Uterus (tissue), 4 donors: ENCODE data around the gene KRTAP19-5. TPM values are rescaled to one million over a fixed set of nuclear protein-coding genes. Genes with fewer than 3 reads are reported as not detected.

ENCODE experiments used
- DNase-seq, 2 donors: peaks; one replicate each; pipeline ENCODE4 v3.0.0-alpha.2; 2019 to 2020
- H3K27ac ChIP-seq, 2 donors: fragments of 200-600 bp; sonication (generic); 1 replicate in 1 of 2; 2 replicates in 1 of 2; pipeline ENCODE4 v1.5.1; 2016 to 2018
- H3K27me3 ChIP-seq, 2 donors: fragments of 200-600 bp; sonication (generic); one replicate each; pipeline ENCODE4 v1.5.1; 2018 to 2019; ENCODE audit warnings: control low read depth in 1 of 2
- H3K36me3 ChIP-seq, 2 donors: fragments of 200-600 bp; sonication (generic); one replicate each; pipeline ENCODE4 v1.5.1; 2019; ENCODE audit warnings: control low read depth in 1 of 2
- H3K4me1 ChIP-seq, 2 donors: fragments of 200-600 bp; sonication (generic); one replicate each; pipeline ENCODE4 v1.5.1; 2018 to 2019; ENCODE audit warnings: control low read depth in 1 of 2
- H3K4me3 ChIP-seq, 2 donors: fragments of 200-600 bp; sonication (generic); 1 replicate in 1 of 2; 2 replicates in 1 of 2; pipeline ENCODE4 v1.5.1; 2018 to 2019; ENCODE audit warnings: mild to moderate bottlenecking in 1 of 2
- H3K9me3 ChIP-seq, 2 donors: fragments of 200-600 bp; sonication (generic); one replicate each; pipeline ENCODE4 v1.5.1; 2019; ENCODE audit warnings: control low read depth in 1 of 2
- POLR2A ChIP-seq, 2 donors: fragments of 450-650 bp; IDR thresholded peaks; one replicate each; pipeline ENCODE4 v1.6.1; 2016; ENCODE audit warnings: antibody characterized with exemption in 2 of 2, mild to moderate bottlenecking in 1 of 2, moderate library complexity in 1 of 2
- intact Hi-C: fragments of 100-400 bp; cut with DNase I; formaldehyde crosslinking; loops from one replicate; pipeline ENCODE4 v1.15.1; 2023; ENCODE audit warnings: low total_unique reads
- total RNA-seq, 4 donors: library from RNA; depleted of rRNA in 3 of 4; stranded (reverse); fragments of >200 nt in 3 of 4; gene quantifications; one replicate each; pipeline versions ENCODE4 v1.1.0 to v1.2.4, GENCODE V29; 2014 to 2023
- TF ChIP-seq, protein P1 (sequence below), 4 experiments: fragments of 200-600 bp in 2 of 4; fragments of 450-650 bp in 2 of 4; sonication (generic) in 2 of 4; IDR thresholded peaks; one replicate each; pipeline ENCODE4 v1.5.1; 2016 to 2019; ENCODE audit warnings: antibody characterized with exemption in 4 of 4, mild to moderate bottlenecking in 2 of 4, moderate library complexity in 1 of 4
- donor health status: DM: yes; HTN: yes; CAD: no.

KRTAP19-5 gene
- total RNA-seq, 4 donors from 2014 or later, result not detected

- no peak for DNase-seq
- intact Hi-C loops, result no loop called here
- TF ChIP-seq, protein P1, sequence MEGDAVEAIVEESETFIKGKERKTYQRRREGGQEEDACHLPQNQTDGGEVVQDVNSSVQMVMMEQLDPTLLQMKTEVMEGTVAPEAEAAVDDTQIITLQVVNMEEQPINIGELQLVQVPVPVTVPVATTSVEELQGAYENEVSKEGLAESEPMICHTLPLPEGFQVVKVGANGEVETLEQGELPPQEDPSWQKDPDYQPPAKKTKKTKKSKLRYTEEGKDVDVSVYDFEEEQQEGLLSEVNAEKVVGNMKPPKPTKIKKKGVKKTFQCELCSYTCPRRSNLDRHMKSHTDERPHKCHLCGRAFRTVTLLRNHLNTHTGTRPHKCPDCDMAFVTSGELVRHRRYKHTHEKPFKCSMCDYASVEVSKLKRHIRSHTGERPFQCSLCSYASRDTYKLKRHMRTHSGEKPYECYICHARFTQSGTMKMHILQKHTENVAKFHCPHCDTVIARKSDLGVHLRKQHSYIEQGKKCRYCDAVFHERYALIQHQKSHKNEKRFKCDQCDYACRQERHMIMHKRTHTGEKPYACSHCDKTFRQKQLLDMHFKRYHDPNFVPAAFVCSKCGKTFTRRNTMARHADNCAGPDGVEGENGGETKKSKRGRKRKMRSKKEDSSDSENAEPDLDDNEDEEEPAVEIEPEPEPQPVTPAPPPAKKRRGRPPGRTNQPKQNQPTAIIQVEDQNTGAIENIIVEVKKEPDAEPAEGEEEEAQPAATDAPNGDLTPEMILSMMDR (IDR thresholded peaks at IDR 0.05), result no peak
- TF ChIP-seq POLR2A (IDR thresholded peaks at IDR 0.05), result no peak
- no peaks in the 10 kb centered on the region for H3K4me1 ChIP-seq
- H3K9me3 ChIP-seq, result no peaks in the 10 kb centered on the region
- no peak within 1 kb of the TSS for H3K4me3 ChIP-seq
- H3K27ac ChIP-seq, result no peak within 1 kb of the TSS
- no peaks in the 10 kb centered on the region for H3K27me3 ChIP-seq
- no peaks in the 10 kb centered on the region for H3K36me3 ChIP-seq
Measured at GRCh38 chr21:30497065-30497464, 4.9 kb downstream of the KRTAP19-5 start, which contains the start of gene KRTAP19-4. Gene KRTAP19-4 (minus strand): TSS chr21:30497165. CDS start chr21:30497110, 55 bp downstream.

- Histone ChIP-seq H3K27ac (no peak within 1 kb of the TSS), H3K27me3 (no peaks in the 10 kb centered on the region), H3K4me3 (no peak within 1 kb of the TSS), H3K36me3 (peaks cover 0 to 2% of the 10 kb centered on the region in 2 donors), H3K4me1 (no peaks in the 10 kb centered on the region), H3K9me3 (no peaks in the 10 kb centered on the region)
- no peak for TF ChIP-seq POLR2A (IDR thresholded peaks at IDR 0.05)
- TF ChIP-seq, protein P1 (IDR thresholded peaks at IDR 0.05), result no peak
- DNase-seq, result no peak
- intact Hi-C loops, result no loop called here
Measured at GRCh38 chr21:30491963-30492428, 9.9 kb downstream of the KRTAP19-5 start, which contains the start of gene KRTAP19-3. Gene KRTAP19-3 (minus strand): TSS chr21:30492013. CDS start chr21:30491957, 56 bp downstream.

DNA sequence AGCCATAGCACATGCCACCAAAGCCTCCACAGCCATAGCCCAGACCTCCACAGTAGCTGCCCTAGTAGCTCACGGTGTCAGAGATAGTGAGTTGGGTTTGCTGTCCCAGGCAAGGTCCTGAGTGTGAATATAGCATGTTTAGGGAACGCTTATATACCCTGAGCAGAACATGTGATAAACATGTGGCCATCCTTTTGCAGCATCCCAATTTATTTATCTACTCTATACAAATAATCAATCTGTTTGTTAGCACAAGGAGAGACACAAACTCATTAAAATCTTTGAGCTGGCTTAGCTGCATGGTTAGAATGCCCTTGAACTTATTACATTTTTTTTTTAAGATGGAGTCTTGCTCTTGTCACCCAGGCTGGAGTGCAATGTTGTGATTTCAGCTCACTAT is 14.6 kb downstream of the KRTAP19-5 start, which contains the start of gene KRTAP19-2:
KRTAP19-2 (minus strand) TSS at position 101 of the 400 bp plus-strand sequence; CDS start at position 13, 88 bp downstream.
- H3K9me3 ChIP-seq, result no peaks in the 10 kb centered on the region
- H3K36me3 ChIP-seq, result peaks cover 0 to 2% of the 10 kb centered on the region in 2 donors
- DNase-seq, result no peak
- no peaks in the 10 kb centered on the region for H3K27me3 ChIP-seq
- no peak within 1 kb of the TSS for H3K4me3 ChIP-seq
- intact Hi-C loops, result no loop called here
- TF ChIP-seq POLR2A (IDR thresholded peaks at IDR 0.05), result no peak
- TF ChIP-seq, protein P1 (IDR thresholded peaks at IDR 0.05), result no peak
- H3K27ac ChIP-seq, result no peak within 1 kb of the TSS
- no peaks in the 10 kb centered on the region for H3K4me1 ChIP-seq

DNA sequence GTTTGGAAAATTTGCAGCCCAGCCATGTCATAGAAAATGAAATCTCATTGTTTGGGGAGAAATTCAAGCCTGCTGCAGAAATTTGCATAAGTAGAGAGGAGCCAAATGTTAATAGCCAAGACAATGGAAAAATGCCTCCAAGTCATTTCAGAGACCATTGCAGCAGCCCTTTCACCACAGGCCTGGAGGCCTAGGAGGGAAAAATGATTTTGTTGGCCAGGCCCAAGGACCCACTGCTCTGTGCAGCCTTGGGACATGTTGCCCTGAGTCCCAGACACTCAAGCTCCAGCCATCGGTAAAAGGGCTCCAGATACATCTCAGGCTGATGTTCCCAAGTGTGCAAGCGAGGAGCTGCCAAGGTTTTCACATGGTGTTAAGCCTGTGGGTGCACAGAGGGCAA is 15.8 kb downstream of the KRTAP19-5 start:
- no peak overlapping the region for H3K4me3 ChIP-seq
- intact Hi-C loops, result no loop called here
- H3K36me3 ChIP-seq, result peaks cover 0 to 2% of the 10 kb centered on the region in 2 donors
- DNase-seq, result no peak
- no peaks in the 10 kb centered on the region for H3K27me3 ChIP-seq
- no peaks in the 10 kb centered on the region for H3K4me1 ChIP-seq
- TF ChIP-seq, protein P1 (IDR thresholded peaks at IDR 0.05), result no peak
- no peak for TF ChIP-seq POLR2A (IDR thresholded peaks at IDR 0.05)
- H3K9me3 ChIP-seq, result no peaks in the 10 kb centered on the region
- H3K27ac ChIP-seq, result no peak overlapping the region

DNA sequence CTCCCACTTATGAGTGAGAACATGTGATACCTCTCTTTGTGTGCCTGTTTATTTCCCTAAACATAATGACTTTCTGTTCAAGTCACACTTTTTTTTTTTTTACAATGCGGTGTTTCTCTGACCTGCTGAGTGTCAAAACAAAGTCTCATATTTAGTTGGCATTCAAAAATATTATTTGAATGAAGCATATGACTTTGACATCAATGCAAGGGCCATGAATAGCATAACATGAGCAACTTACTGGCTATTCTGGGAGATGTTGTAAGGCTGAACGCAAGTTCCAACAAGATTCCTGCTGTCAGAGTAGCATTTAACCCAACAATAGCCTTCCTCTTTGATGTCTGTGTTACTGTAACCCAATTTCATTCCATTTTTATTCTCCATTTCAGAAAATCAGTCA is 19.8 kb downstream of the KRTAP19-5 start:
- no peak for DNase-seq
- no peaks in the 10 kb centered on the region for H3K27me3 ChIP-seq
- H3K9me3 ChIP-seq, result no peaks in the 10 kb centered on the region
- TF ChIP-seq, protein P1 (IDR thresholded peaks at IDR 0.05), result no peak
- no peak for TF ChIP-seq POLR2A (IDR thresholded peaks at IDR 0.05)
- no peak overlapping the region for H3K27ac ChIP-seq
- no peaks in the 10 kb centered on the region for H3K4me1 ChIP-seq
- no peaks in the 10 kb centered on the region for H3K36me3 ChIP-seq
- H3K4me3 ChIP-seq, result no peak overlapping the region
- intact Hi-C loops, result no loop called here
